Upper lobe of left lung (tissue), 6 donors: Measurements from ENCODE around the gene AMZ1. TPM values are rescaled to one million over a fixed set of nuclear protein-coding genes. Genes with fewer than 3 reads are reported as not detected.

Experiments used
- ATAC-seq, 2 donors: fragments of 200-7000 bp; cut with Tn5 transposase; one replicate each; pipeline ENCODE4 v1.9.1; 2022; ENCODE audit warnings: mild to moderate bottlenecking in 2 of 2, moderate library complexity in 2 of 2; ENCODE audit not compliant: low FRiP score in 2 of 2
- DNase-seq, 2 donors: peaks; one replicate each; pipeline ENCODE4 v3.0.0-alpha.2; 2019 to 2020
- H3K27ac ChIP-seq, 4 donors: fragments of 200-600 bp; sonication (generic); one replicate each; pipeline ENCODE4 v1.5.1; 2016 to 2019
- H3K27me3 ChIP-seq, 4 donors: fragments of 200-600 bp; sonication (generic); one replicate each; pipeline ENCODE4 v1.5.1; 2017 to 2019
- H3K36me3 ChIP-seq, 4 donors: fragments of 200-600 bp; sonication (generic); one replicate each; pipeline ENCODE4 v1.5.1; 2016 to 2019
- H3K4me1 ChIP-seq, 4 donors: fragments of 200-600 bp; sonication (generic); one replicate each; pipeline ENCODE4 v1.5.1; 2018 to 2019
- H3K4me3 ChIP-seq, 4 donors: fragments of 200-600 bp; sonication (generic); one replicate each; pipeline ENCODE4 v1.5.1; 2017 to 2019; ENCODE audit warnings: mild to moderate bottlenecking in 2 of 4, moderate library complexity in 1 of 4
- H3K9me3 ChIP-seq, 4 donors: fragments of 200-600 bp; sonication (generic); one replicate each; pipeline ENCODE4 v1.5.1; 2018 to 2019
- CTCF ChIP-seq, 6 experiments: fragments of 450-650 bp in 4 of 6; fragments of 200-600 bp in 2 of 6; sonication (generic) in 2 of 6; IDR thresholded peaks; one replicate each; pipeline ENCODE4 v1.5.1; 2016 to 2019; ENCODE audit warnings: antibody characterized with exemption in 6 of 6
- EP300 ChIP-seq, 4 donors: sonication (generic); formaldehyde crosslinking; IDR thresholded peaks; one replicate each; pipeline ENCODE4 v1.5.1; 2017; ENCODE audit warnings: antibody characterized with exemption in 4 of 4, control low read depth in 2 of 4
- POLR2A ChIP-seq, 4 donors: fragments of 450-650 bp; IDR thresholded peaks; one replicate each; pipeline ENCODE4 v1.5.1; 2016 to 2017; ENCODE audit warnings: antibody characterized with exemption in 4 of 4, mild to moderate bottlenecking in 2 of 4
- POLR2AphosphoS5 ChIP-seq, 2 donors: sonication (generic); formaldehyde crosslinking; IDR thresholded peaks; one replicate each; pipeline ENCODE4 v1.5.1; 2017; ENCODE audit warnings: antibody characterized with exemption in 2 of 2
- WGBS, 2 donors: methylation state at CpG; one replicate each; pipeline ENCODE4 v1.1.5; 2017 to 2018; 5-methylcytosine and 5-hydroxymethylcytosine counted together
- total RNA-seq, 6 donors: library from RNA; depleted of rRNA in 4 of 6; stranded (reverse); fragments of >200 nt in 4 of 6; gene quantifications; one replicate each; pipeline versions ENCODE4 v1.1.0 to v1.2.1, GENCODE V29; 2016 to 2021
- donor health status: DM: no; HTN: no; CAD: no; lungs with moderate emphysema.
- donor health status: DM: no; HTN: yes; CAD: no; lungs with severe emphysema.

AMZ1 gene
- total RNA-seq, 6 donors from 2014 or later = 0.30 to 16.6 (median 5.3) TPM

- H3K4me3 ChIP-seq = no peak overlapping the region
- ATAC-seq (no peak), DNase-seq (peak in 1 of 2 donors; percentile 64)
- no peaks in the 10 kb centered on the region for H3K9me3 ChIP-seq
- H3K27ac ChIP-seq = no peak overlapping the region
- peaks cover 0 to 6% (median 1%) of the 10 kb centered on the region in 4 donors for H3K4me1 ChIP-seq
- WGBS, 2 donors = 75% methylated on average over 7 of the region's 13 CpGs; no CpG with 5 or more reads in 1 of the 2 donors
- TF ChIP-seq POLR2AphosphoS5 (IDR thresholded peaks at IDR 0.05) = no peak
- TF ChIP-seq EP300 (IDR thresholded peaks at IDR 0.05) = no peak
- no peak for TF ChIP-seq POLR2A (IDR thresholded peaks at IDR 0.05)
- TF ChIP-seq CTCF (IDR thresholded peaks at IDR 0.05) = no peak
- no peaks in the 10 kb centered on the region for H3K36me3 ChIP-seq
- H3K27me3 ChIP-seq = no peaks in the 10 kb centered on the region
Measured at GRCh38 chr7:2680256-2680655, 7.7 kb upstream of the AMZ1 start.

DNA sequence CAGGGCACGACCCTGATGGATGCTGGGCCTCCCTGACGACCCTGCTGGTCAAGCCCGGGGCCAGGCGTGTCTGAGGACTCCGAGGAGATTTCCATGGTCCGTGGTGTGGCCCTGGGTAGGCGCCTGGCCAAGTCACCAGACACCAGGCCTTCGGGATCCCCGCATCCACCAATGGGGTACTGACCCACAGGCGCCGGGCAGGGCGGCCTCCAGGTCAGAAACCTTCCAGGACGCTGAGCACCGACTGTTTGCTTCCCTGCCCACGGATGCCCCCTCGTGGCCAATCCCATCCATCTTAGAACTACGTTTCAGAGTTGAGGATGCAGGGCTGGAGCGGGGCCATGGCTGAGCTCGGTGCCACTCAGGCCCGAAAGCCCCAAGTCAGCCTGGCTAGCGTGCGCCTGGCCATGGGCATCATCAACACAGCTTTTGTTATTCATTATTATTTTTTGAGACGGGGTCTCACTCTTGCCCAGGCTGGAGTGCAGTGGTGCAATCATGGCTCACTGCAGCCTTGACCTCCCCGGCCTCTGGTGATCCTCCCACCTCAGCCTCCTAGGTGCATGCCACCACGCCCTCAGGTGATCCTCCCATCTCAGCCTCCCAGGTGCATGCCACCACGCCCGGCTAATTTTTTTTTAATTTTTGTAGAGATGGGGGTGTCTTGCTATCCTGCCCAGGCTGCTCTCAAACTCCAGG is 7.1 kb upstream of the AMZ1 start:
- WGBS, 2 donors = 45 to 48% methylated on average over 16 to 27 of the region's 27 CpGs
- H3K36me3 ChIP-seq = no peaks in the 10 kb centered on the region
- H3K4me3 ChIP-seq = no peak overlapping the region
- TF ChIP-seq POLR2A (IDR thresholded peaks at IDR 0.05) = no peak
- TF ChIP-seq POLR2AphosphoS5 (IDR thresholded peaks at IDR 0.05) = no peak
- peak; percentile 64 to 87 (median 78) for TF ChIP-seq CTCF (IDR thresholded peaks at IDR 0.05)
- no peak for TF ChIP-seq EP300 (IDR thresholded peaks at IDR 0.05)
- DNase-seq = peak; percentile 77 to 83
- H3K27ac ChIP-seq = no peak overlapping the region
- H3K9me3 ChIP-seq = no peaks in the 10 kb centered on the region
- peak; percentile 54 to 86 for ATAC-seq
- H3K27me3 ChIP-seq = no peaks in the 10 kb centered on the region
- H3K4me1 ChIP-seq = peaks cover 0 to 6% (median 1%) of the 10 kb centered on the region in 4 donors

GRCh38 chr7:2681929-2682799 is 5.8 kb upstream of the AMZ1 start:
- no peak for TF ChIP-seq EP300 (IDR thresholded peaks at IDR 0.05)
- TF ChIP-seq CTCF (IDR thresholded peaks at IDR 0.05) = no peak
- TF ChIP-seq POLR2A (IDR thresholded peaks at IDR 0.05) = no peak
- TF ChIP-seq POLR2AphosphoS5 (IDR thresholded peaks at IDR 0.05) = no peak
- WGBS, 2 donors = 84 to 87% methylated on average over 17 to 21 of the region's 27 CpGs
- Histone ChIP-seq H3K4me3 (no peak overlapping the region), H3K9me3 (no peaks in the 10 kb centered on the region), H3K4me1 (peaks cover 0 to 6% (median 1%) of the 10 kb centered on the region in 4 donors), H3K27ac (no peak overlapping the region), H3K36me3 (no peaks in the 10 kb centered on the region), H3K27me3 (peaks cover 0 to 6% (median 1%) of the 10 kb centered on the region in 4 donors)
- DNase-seq (peak in 1 of 2 donors; percentile 68), ATAC-seq (no peak)

DNA sequence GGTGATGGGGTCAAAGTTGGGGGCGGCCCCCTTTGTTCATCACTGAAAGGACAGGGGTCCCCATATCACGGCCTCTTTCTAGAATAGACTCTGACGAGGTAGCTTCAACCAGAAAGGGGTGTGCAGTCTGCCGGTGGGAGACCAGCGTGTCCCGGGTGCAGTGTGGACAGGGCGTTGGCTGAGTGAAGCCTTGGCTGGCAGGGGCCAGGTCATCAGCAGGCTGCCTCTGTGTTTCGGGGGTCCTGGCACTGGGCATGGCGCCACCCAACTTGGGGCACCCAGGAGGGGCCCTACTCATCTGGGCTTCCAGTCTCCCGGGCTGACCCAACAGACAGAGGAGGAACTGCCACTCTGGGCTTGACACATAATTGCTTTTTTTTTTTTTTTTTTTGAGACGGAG is 3.5 kb upstream of the AMZ1 start:
- no peak for DNase-seq
- peaks cover 0 to 26% (median 18%) of the 10 kb centered on the region in 4 donors for H3K27me3 ChIP-seq
- TF ChIP-seq POLR2A (IDR thresholded peaks at IDR 0.05) (no peak), POLR2AphosphoS5 (IDR thresholded peaks at IDR 0.05) (no peak), EP300 (IDR thresholded peaks at IDR 0.05) (no peak), CTCF (IDR thresholded peaks at IDR 0.05) (no peak)

More for the DNA sequence above, 3.5 kb upstream of the AMZ1 start:
- Histone ChIP-seq H3K27ac (no peak overlapping the region), H3K36me3 (no peaks in the 10 kb centered on the region), H3K9me3 (no peaks in the 10 kb centered on the region), H3K4me3 (no peak overlapping the region), H3K4me1 (peaks cover 16 to 28% (median 23%) of the 10 kb centered on the region in 4 donors)
- WGBS, 2 donors = 85 to 91% methylated on average over 5 to 11 of the region's 11 CpGs
- ATAC-seq = no peak
